Measurements from ENCODE around the gene GLI3. TPM values are rescaled to one million over a fixed set of nuclear protein-coding genes. Genes with fewer than 3 reads are reported as not detected.

GLI3 gene
- total RNA-seq, 2 donors from 2014 or later = 3.4 to 6.6 TPM

DNA sequence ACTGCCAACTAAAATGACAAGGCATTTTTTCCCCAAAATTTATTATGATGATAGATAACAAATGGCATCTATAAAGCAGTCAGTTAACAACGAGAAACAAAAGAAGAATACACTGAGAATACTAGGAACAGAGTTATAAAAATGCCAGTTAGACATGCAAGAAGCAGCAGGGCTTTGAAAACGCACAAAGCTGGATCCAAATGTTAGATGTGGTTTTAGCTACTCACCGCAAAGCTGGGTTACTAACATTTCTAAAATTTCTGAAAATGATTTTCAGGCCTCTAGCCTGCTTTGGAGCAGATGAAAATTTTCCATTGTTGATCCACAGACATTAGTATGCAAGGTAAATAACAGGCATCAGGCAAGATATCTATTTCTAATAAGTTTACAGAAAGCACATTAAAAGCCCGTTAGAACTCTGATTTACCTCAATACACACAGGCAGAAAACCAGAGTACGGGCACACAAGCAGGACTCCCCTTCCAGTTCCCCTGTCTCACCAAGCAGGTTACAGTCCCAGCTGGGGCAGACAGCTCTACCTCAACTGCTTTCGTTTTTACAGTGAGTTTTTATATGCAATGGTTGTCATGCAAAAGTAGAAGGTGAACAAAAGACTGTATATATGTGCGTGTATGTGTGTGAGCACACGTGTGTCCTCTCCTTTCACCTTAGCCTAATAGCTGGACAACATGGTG is 37.9 kb downstream of the GLI3 start:
- Histone ChIP-seq H3K27ac (no peak overlapping the region), H3K27me3 (replicated peaks; ENCODE audit: insufficient read depth) (no peaks in the 10 kb centered on the region), H3K36me3 (no peaks in the 10 kb centered on the region), H3K9me3 (no peaks in the 10 kb centered on the region), H3K4me3 (no peak overlapping the region), H3K4me1 (ENCODE audit: control insufficient read depth in 1 of 2, low read depth in 2 of 2) (peaks cover 4% of the 10 kb centered on the region in 2 donors)
- TF ChIP-seq, protein P1, sequence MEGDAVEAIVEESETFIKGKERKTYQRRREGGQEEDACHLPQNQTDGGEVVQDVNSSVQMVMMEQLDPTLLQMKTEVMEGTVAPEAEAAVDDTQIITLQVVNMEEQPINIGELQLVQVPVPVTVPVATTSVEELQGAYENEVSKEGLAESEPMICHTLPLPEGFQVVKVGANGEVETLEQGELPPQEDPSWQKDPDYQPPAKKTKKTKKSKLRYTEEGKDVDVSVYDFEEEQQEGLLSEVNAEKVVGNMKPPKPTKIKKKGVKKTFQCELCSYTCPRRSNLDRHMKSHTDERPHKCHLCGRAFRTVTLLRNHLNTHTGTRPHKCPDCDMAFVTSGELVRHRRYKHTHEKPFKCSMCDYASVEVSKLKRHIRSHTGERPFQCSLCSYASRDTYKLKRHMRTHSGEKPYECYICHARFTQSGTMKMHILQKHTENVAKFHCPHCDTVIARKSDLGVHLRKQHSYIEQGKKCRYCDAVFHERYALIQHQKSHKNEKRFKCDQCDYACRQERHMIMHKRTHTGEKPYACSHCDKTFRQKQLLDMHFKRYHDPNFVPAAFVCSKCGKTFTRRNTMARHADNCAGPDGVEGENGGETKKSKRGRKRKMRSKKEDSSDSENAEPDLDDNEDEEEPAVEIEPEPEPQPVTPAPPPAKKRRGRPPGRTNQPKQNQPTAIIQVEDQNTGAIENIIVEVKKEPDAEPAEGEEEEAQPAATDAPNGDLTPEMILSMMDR (IDR thresholded peaks at IDR 0.05) = no peak
- no peak for DNase-seq (ENCODE audit: low spot score)
- no peak for ATAC-seq (ENCODE audit: insufficient number of reproducible peaks, low FRiP score, low read depth)

DNA sequence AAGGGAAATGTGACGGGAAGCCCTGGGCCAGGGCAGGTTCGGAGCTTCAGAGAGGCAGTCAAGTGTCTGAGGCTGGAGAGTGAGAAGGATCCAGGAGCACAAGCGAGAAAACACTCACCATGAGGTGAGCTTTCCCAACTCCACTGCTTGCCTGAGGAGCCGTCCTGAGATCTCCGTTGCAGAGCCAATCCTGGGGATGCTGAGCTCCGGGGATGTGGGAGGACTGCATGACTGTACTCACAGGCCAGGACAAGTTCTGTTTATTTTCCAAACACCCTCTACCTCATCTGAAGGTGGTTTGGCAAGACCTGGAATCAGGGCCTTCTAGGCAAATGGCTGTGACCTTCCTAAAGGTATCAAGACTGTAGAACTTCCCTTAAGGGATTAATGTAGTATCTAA is 38.7 kb downstream of the GLI3 start:
- Histone ChIP-seq H3K4me1 (ENCODE audit: control insufficient read depth in 1 of 2, low read depth in 2 of 2) (peaks cover 11 to 12% of the 10 kb centered on the region in 2 donors), H3K4me3 (no peak overlapping the region), H3K27me3 (replicated peaks; ENCODE audit: insufficient read depth) (no peaks in the 10 kb centered on the region), H3K27ac (no peak overlapping the region), H3K9me3 (no peaks in the 10 kb centered on the region), H3K36me3 (no peaks in the 10 kb centered on the region)
- DNase-seq (ENCODE audit: low spot score) = no peak
- ATAC-seq (ENCODE audit: insufficient number of reproducible peaks, low FRiP score, low read depth) = no peak
- TF ChIP-seq, protein P1 (IDR thresholded peaks at IDR 0.05) = no peak

DNA sequence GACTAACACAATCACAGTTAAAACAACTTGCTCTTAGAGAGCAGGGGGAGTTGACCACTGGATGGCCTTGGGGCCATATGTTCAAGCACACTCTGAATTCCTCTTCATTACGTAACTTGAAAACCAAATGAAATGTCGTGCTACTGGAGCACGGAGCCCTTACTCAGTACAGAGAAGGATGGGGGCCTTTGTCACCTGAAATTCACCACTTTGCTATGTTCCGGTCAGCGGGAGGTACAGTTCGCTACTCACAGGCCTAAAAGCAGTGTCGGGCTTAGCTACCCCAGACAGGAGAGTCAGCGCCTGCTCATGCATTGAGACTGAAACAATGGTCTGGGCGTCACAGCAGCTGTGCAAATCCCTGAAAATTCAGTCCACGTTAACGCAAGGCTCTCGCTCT is 39.6 kb downstream of the GLI3 start:
- Histone ChIP-seq H3K4me3 (no peak overlapping the region), H3K9me3 (no peaks in the 10 kb centered on the region), H3K27me3 (replicated peaks; ENCODE audit: insufficient read depth) (no peaks in the 10 kb centered on the region), H3K36me3 (no peaks in the 10 kb centered on the region), H3K4me1 (ENCODE audit: control insufficient read depth in 1 of 2, low read depth in 2 of 2) (peaks cover 11 to 15% of the 10 kb centered on the region in 2 donors), H3K27ac (no peak overlapping the region)
- DNase-seq (ENCODE audit: low spot score) (no peak), ATAC-seq (ENCODE audit: insufficient number of reproducible peaks, low FRiP score, low read depth) (no peak)
- TF ChIP-seq, protein P1 (IDR thresholded peaks at IDR 0.05) = no peak

DNA sequence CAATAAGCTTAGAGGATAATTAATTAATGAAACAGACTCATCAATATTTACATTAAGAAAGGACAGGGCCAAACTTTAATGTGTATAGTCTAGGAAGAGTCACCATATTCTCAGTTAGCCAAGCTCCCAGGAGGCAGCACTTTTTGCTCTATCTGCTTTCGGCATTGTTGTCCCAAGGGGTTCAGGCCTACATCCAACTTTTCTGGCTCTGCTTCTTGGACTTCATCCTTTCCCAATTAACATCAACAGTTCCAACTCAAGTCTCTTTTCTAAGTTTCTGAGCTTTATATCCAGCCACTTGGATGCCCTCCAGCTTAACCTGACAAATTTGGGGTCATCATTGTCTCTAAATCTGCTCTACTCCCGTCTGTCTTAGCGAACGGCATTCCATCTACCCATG is 42.8 kb downstream of the GLI3 start:
- no peaks in the 10 kb centered on the region for H3K36me3 ChIP-seq
- H3K4me1 ChIP-seq (ENCODE audit: control insufficient read depth in 1 of 2, low read depth in 2 of 2) = peaks cover 11 to 21% of the 10 kb centered on the region in 2 donors

DNA sequence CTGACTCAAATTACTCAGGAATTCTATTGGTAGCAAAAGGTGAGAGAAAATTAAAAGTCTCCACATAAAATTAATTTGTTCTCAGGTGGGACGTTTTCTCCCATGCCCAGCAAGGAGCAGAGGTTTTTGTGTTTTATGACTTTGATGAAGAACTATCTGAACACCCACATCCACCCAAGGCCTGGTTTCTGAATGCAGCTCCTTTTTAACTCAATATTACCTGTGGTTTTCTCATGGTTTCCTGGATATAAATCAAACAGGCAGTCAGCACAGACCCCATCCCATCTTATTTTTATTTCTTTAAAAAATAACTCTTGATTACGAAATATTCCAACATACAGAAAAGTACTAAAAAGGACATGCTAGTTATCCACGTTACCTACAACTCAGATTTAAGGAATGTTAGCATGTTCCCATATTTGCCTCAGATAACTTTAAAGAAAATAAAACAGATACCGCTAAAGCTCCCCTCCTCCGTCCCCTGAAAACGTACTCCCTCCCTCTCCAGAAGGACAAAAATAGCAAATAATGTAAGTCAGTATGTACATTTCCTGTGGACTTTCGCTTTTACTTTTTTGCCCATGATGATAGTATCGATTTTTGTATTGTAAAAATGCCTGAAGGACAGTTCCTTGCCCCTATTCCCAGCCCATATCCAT is 43.4 kb downstream of the GLI3 start:
- no peaks in the 10 kb centered on the region for H3K27me3 ChIP-seq (replicated peaks; ENCODE audit: insufficient read depth)
- no peaks in the 10 kb centered on the region for H3K9me3 ChIP-seq
- TF ChIP-seq, protein P1 (IDR thresholded peaks at IDR 0.05) = no peak
- ATAC-seq (ENCODE audit: insufficient number of reproducible peaks, low FRiP score, low read depth) (no peak), DNase-seq (ENCODE audit: low spot score) (no peak)
- no peaks in the 10 kb centered on the region for H3K36me3 ChIP-seq
- no peak overlapping the region for H3K27ac ChIP-seq
- no peak overlapping the region for H3K4me3 ChIP-seq
- peaks cover 8 to 21% of the 10 kb centered on the region in 2 donors for H3K4me1 ChIP-seq (ENCODE audit: control insufficient read depth in 1 of 2, low read depth in 2 of 2)

More for the DNA sequence above, 42.8 kb downstream of the GLI3 start:
- TF ChIP-seq, protein P1 (IDR thresholded peaks at IDR 0.05) = no peak
- no peak for DNase-seq (ENCODE audit: low spot score)
- no peak for ATAC-seq (ENCODE audit: insufficient number of reproducible peaks, low FRiP score, low read depth)
- H3K4me3 ChIP-seq = no peak overlapping the region
- no peaks in the 10 kb centered on the region for H3K27me3 ChIP-seq (replicated peaks; ENCODE audit: insufficient read depth)
- no peak overlapping the region for H3K27ac ChIP-seq
- no peaks in the 10 kb centered on the region for H3K9me3 ChIP-seq

All from thoracic aorta (tissue), 2 donors.